ENCODE measurements around the gene U2AF1L4.
A peak's percentile ranks its signal among the peaks of the same experiment; 100 is the strongest.
"Not testable (repeated sequence)": the region's sequence is repeated elsewhere in the genome, so short reads cannot be mapped to it uniquely, and the experiment has no call there.

Gene U2AF1L4

DNA sequence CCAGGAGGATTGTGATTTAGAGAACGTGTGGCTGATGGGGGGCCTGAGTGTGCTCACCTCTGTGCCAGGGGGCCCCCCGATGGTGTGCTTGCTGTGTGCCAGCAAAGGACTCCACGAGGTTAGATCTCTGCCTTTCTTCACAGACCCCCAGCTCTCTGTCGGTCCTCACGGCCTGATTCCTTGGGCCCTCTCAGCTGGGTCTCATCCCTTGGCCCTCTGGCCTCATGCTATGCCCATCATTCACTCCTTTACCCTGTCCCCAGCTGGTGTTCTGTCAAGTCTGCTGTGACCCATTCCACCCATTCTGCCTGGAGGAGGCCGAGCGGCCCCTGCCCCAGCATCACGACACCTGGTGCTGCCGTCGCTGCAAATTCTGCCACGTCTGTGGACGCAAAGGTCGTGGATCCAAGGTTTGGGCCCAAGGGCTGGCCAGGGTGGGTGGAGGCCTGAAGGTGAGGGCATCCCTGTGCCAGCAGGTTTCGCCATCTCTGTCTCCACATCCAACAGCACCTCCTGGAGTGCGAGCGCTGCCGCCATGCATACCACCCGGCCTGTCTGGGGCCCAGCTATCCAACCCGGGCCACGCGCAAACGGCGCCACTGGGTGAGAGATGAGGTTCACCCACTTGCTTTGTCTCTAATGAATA, 19.9 kb downstream of the U2AF1L4 start:
- no peak for DNase-seq (ENCODE audit: low spot score)

DNA sequence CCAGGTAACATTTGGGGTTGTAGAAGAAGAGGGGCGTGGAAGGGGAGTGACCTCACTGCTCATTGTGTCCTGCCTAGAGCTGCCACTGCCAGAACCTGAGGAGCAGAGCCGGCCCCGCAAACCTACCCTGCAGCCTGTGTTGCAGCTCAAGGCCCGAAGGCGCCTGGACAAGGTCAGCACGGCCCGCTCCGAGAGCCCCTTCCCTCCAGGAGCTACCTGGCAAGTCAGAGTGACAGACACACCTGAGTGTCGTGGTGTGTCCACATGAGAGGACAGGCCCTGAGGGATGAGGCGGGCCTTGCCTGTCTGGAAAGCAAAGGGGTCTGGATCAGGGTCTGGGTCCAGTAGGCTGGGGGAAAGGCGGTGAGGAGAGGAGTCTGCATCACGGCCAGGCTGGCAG, 20.7 kb downstream of the U2AF1L4 start:
- DNase-seq (ENCODE audit: low spot score) = no peak

DNA sequence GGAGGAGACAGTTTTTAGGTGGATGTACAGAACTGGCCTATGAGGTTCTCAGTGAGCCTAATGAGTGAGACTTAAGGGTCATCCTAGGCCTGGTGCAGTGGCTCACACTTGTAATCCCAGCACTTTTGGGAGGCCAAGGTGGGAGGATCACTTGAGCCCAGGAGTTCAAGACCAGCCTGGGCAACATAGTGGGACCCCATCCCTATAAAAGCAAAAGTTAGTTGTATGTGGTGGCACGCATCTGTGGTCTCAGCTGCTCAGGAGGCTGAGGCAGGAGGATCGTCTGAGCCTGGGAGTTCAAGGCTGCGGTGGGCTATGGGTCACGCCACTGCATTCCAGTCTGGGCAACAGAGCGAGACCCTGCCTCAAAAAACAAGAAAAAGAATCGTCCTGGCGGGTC, 21.1 kb downstream of the U2AF1L4 start:
- DNase-seq (ENCODE audit: low spot score) = not testable (repeated sequence)

DNA sequence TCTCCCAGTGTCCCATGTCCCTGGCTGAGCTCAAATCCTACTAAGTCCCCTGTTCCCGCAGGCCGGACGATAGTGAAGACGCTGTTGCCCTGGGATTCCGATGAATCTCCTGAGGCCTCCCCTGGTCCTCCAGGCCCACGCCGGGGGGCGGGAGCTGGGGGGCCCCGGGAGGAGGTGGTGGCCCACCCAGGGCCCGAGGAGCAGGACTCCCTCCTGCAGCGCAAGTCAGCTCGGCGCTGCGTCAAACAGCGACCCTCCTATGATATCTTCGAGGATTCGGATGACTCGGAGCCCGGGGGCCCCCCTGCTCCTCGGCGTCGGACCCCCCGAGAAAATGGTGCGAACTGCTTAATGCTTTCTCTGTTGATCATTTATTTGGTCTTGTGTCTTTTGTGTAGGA, 21.5 kb downstream of the U2AF1L4 start:
- no peak for DNase-seq (ENCODE audit: low spot score)

DNA sequence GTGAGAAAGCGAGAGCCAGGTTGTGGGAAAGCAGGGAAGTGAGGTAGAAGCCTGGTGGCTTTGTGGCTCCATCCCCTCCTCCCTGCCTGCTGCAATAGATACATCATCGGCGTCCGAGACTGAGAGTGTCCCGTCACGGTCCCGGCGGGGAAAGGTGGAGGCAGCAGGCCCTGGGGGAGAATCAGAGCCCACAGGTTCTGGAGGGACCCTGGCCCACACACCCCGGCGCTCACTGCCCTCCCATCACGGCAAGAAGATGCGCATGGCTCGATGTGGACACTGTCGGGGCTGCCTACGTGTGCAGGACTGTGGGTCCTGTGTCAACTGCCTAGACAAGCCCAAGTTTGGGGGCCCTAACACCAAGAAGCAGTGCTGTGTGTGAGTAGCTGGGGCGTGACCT, 22.3 kb downstream of the U2AF1L4 start:
- DNase-seq (ENCODE audit: low spot score) = no peak

DNA sequence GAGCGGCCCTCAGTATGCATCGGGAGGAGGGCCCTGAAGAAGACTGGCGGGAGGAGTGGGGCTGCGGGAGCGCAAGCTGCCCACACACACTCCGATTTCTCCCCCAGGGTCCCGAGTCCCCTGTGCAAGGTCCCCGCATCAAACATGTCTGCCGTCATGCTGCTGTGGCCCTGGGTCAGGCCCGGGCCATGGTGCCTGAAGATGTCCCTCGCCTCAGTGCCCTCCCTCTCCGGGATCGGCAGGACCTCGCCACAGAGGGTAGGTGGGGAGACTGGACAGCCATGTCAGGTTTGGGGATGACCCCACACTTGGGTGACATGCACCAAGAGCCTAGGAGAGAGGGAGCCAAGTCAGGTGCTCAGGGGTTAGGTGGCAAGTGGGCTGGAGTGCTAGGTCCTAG, 22.8 kb downstream of the U2AF1L4 start:
- no peak for DNase-seq (ENCODE audit: low spot score)

DNA sequence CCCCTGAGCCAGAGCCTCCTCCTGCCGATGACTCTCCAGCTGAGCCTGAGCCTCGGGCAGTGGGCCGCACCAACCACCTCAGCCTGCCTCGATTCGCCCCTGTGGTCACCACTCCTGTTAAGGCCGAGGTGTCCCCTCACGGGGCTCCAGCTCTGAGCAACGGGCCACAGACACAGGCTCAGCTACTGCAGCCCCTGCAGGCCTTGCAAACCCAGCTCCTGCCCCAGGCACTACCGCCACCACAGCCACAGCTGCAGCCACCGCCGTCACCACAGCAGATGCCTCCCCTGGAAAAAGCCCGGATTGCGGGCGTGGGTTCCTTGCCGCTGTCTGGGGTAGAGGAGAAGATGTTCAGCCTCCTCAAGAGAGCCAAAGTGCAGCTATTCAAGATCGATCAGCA, 23.8 kb downstream of the U2AF1L4 start:
- DNase-seq (ENCODE audit: low spot score) = no peak

DNA sequence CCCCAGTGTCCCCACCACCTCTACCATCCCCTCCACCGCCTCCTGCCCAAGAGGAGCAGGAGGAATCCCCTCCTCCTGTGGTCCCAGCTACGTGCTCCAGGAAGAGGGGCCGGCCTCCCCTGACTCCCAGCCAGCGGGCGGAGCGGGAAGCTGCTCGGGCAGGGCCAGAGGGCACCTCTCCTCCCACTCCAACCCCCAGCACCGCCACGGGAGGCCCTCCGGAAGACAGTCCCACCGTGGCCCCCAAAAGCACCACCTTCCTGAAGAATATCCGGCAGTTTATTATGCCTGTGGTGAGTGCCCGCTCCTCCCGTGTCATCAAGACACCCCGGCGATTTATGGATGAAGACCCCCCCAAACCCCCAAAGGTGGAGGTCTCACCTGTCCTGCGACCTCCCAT, 24.6 kb downstream of the U2AF1L4 start:
- DNase-seq (ENCODE audit: low spot score) = no peak

DNA sequence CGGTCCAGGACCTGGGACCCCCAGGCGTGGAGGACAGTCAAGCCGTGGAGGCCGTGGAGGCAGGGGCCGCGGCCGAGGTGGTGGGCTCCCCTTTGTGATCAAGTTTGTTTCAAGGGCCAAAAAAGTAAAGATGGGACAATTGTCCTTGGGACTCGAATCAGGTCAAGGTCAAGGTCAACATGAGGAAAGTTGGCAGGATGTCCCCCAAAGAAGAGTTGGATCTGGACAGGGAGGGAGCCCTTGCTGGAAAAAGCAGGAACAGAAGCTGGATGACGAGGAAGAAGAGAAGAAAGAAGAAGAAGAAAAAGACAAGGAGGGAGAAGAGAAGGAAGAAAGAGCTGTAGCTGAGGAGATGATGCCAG, 25.1 kb downstream of the U2AF1L4 start:
- no peak for DNase-seq (ENCODE audit: low spot score)

DNA sequence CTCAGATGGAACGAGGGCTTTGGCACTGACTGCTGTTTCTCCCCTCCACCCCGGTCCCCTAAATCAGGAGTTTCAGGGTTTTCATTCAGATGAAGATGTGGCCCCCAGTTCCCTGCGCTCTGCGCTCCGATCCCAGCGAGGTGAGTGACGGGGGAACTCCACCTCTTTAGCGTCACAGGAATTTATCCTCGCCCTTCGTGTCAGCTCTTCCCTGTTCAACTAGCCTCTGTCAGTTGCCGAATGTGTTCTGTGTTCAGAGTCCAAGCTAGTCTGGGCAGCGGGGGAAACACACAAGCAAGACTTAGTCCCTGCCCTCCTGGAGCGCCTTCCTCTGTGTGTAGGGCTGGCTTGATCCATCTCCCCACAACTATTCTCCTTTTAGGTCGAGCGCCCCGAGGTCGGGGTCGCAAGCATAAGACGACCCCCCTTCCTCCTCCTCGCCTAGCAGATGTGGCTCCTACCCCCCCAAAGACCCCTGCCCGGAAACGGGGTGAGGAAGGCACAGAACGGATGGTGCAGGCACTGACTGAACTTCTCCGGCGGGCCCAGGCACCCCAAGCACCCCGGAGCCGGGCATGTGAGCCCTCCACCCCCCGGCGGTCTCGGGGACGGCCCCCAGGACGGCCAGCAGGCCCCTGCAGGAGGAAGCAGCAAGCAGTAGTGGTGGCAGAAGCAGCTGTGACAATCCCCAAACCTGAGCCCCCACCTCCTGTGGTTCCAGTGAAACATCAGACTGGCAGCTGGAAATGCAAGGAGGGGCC, 25.6 kb downstream of the U2AF1L4 start:
- no peak for DNase-seq (ENCODE audit: low spot score)

DNA sequence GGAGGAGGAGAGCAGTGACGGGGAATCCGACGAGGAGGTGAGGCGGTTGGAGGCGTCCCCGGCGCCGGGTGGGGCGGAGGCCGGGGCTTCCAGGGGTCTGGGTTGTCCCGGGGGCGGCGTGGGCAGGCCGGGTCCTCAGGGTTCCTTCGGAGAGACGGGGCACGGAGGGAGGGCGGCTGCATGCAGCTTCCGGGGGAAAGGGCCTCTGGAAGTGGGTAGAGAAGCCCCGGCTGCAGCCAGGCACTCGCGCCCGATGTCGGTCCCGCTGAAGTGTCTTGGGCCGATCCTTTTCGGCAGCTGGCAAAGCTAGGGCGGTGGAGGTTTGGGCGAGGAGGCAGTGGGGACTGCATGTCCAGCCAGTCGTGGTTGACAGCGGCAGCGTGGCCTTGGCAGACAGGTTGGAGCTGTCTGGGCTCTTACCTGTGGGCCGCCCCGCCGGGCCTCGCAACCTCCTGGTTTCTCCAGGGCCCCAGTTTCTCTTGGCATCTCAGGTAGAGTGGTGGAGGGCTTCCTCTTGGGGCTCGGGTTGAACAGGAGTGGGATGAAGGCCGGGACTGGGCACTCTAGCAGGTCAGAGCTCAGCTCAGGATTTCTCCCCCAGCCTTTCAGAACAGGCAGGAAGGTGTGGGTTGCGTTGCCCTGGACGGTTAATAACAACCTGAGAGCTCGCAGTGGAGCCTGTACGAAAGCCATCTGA, 26.7 kb downstream of the U2AF1L4 start:
- DNase-seq (ENCODE audit: low spot score) = peak; percentile 33

DNA sequence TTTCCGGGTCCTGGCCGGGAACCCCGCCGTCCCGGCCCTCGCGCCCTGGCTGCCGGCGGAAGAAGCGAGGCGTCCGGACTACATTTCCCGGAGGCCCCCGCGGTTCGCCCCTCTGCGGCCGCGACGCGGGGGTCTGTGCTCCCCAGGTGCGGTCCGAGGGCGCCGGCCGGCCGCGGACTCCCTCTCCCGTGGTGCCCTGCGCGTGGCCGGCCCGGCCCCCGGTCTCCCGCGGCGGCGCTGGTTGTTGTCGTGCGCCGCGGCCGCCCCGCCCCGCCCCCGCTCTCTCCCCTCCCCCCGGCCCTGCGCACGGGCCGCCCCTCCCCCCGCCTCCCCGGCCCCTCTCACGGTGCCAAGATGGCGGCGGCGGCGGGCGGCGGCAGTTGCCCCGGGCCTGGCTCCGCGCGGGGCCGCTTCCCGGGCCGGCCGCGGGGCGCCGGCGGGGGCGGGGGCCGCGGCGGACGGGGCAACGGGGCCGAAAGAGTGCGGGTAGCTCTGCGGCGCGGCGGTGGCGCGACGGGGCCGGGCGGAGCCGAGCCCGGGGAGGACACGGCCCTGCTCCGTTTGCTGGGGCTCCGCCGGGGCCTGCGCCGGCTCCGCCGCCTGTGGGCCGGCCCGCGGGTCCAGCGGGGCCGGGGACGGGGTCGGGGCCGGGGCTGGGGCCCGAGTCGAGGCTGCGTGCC, 27.4 kb downstream of the U2AF1L4 start, which contains the start of gene KMT2B:
TSS of gene KMT2B (plus strand) at position 339 of the 680 bp plus-strand sequence. CDS start at position 355, 16 bp downstream.
- peak; percentile 97 for DNase-seq (ENCODE audit: low spot score)

DNA sequence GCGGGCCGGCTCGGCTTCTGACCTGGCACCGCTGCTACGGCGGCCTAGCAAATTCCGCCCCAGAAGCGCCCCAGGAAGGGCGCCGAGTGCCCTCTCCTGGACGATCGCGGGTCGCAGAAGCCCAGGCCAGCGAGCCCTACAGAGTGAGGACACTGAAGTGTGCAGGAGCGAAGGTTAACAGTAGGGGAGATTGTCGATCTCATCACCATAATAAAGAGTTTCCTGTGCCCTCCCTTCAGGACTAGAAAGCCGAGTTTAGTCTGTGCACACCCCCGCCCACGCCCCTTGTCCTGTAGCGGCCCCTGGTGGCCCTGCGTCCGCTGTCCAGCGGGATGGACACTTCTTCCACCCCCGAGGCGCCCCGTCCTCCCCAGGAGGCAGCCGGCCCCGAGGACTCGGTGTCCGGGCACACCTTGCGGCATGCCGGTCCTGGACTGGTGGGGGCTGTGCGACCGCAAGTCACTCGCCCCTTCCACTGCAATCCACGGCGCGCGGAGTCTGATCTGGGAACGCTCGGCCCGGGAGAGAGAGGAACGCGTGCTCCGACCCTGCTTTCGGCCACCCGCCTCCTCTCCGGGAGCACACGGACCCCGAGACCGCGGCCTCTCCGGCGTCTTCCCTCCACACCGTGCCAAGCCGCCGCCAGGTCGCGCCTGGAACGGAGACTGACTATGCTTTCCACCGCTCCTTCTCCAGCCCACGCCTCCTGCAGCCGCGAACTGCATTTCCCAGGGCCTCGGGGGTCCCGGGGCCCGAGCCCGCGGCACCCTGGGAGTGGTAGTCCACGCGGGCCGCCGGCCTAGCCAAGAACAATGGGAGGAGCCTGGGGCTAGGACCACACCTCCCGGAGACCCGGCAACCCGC, 28.2 kb downstream of the U2AF1L4 start:
- DNase-seq (ENCODE audit: low spot score) = peak; percentile 99

DNA sequence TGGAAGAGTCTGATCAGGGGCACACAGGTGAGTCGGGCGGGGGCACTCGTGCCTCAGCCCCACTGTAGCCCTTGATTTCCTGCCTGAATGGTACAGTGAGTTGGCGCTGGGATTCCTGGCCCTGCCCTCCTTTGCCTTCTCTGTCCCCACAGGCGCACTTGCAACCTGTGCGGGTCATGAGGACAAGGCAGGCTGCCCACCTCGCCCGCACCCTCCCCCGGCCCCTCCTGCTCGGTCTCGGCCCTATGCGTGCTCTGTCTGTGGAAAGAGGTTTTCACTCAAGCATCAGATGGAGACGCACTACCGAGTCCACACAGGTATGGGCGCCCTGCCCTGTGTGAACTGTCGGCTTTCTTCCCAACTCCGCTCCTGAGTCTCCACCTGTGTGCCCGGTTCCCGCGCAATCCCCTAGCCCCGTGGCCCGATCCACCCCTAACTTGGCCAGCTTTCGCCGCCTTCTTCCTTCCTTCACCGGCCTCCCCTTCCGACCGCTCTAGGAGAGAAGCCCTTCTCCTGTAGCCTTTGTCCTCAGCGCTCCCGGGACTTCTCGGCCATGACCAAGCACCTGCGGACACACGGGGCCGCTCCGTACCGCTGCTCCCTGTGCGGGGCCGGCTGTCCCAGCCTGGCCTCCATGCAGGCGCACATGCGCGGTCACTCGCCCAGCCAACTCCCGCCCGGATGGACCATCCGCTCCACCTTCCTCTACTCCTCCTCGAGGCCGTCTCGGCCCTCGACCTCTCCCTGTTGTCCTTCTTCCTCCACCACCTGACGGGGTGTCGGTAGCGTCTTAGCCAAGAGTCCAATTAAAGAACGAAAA, 29.0 kb downstream of the U2AF1L4 start:
- peak; percentile 70 for DNase-seq (ENCODE audit: low spot score)

DNA sequence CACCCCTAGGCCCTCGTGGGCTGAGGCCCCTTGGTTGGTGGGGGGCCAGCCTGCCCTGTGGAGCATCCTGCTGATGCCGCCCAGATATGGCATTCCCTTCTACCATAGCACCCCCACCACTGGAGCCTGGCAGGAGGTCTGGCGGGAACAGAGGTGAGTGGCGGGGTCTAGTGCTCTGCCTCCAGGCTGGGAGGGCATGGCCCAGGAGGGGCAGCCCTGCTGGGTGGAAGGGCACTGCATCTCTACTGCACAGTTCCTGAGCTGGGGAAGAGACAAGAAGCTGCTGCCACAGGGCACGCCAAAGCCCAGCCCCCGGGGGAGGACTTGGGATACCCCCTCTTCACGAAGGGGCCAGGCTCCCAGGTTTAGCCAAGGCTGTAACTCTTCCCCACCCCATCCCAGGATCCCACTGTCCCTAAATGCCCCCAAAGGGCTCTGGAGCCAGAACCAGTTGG, 29.8 kb downstream of the U2AF1L4 start:
- no peak for DNase-seq (ENCODE audit: low spot score)

DNA sequence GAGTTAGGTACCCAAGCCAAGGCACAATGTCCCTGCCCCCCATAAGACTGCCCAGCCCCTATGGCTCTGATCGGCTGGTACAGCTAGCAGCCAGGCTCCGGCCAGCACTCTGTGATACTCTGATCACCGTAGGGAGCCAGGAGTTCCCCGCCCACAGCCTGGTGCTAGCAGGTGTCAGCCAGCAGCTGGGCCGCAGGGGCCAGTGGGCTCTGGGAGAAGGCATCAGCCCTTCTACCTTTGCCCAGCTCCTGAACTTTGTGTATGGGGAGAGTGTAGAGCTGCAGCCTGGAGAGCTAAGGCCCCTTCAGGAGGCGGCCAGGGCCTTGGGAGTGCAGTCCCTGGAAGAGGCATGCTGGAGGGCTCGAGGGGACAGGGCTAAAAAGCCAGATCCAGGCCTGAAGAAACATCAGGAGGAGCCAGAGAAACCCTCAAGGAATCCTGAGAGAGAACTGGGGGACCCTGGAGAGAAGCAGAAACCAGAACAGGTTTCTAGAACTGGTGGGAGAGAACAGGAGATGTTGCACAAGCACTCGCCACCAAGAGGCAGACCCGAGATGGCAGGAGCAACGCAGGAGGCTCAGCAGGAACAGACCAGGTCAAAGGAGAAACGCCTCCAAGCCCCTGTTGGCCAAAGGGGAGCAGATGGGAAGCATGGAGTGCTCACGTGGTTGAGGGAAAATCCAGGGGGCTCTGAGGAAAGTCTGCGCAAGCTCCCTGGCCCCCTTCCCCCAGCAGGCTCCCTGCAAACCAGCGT, 30.4 kb downstream of the U2AF1L4 start:
- no peak for DNase-seq (ENCODE audit: low spot score)

DNA sequence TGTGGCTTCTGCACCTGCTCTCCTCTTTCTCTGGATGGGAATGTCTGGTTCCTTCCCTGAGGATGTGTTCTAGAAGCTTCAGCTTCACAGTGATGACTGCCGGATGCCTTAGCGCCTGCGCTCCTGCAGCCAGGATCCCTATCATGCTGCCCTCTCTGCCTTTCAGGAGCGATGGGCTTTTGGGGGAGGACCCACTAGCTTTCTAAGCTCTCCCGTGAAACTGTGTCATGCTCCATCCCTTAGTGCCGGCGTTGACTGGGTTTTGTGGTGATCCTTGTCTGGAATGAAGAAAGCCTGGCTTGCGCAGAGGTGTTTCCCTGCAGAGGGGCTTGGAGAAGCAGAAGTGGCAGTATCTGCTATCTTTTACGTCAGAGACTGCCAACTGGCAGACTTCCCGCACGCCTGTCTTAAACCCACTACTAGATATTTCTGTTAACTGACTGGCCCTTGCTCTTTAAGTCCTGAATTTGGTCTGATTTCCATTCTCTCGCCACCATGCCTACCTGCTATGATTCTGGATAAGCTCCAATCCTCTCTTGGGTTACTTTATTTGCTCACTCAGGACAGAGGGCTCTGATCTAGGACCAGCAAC, 31.2 kb downstream of the U2AF1L4 start:
- no peak for DNase-seq (ENCODE audit: low spot score)

DNA sequence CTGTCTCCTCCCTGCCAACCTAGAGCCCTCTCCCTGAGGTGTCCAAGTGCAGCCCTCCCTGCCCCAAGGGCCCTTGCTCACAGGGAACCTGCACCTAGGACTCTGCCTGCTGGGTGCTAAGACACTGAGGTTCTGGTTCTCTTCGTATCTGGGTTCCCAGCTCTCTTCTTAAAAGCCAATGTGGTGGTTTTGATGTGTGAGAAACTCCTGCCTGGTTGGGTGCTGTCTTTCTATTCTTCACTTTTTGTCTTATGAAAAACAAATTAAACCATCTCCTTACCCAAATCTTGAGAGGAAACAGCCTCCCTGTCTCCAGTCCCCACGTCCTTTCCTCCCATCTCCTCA, 31.7 kb downstream of the U2AF1L4 start:
- DNase-seq (ENCODE audit: low spot score) = no peak

All from AG08395 (cell line).